GM19455 (cell line): ENCODE data around the gene CD300LG.
"Not testable (repeated sequence)": the region's sequence is repeated elsewhere in the genome, so short reads cannot be mapped to it uniquely, and the experiment has no call there.

Experiments used
- ATAC-seq: cut with Tn5 transposase; IDR thresholded peaks from one replicate; pipeline ENCODE4 v1.9.1; 2021; ENCODE audit not compliant: unreplicated experiment

CD300LG gene

DNA sequence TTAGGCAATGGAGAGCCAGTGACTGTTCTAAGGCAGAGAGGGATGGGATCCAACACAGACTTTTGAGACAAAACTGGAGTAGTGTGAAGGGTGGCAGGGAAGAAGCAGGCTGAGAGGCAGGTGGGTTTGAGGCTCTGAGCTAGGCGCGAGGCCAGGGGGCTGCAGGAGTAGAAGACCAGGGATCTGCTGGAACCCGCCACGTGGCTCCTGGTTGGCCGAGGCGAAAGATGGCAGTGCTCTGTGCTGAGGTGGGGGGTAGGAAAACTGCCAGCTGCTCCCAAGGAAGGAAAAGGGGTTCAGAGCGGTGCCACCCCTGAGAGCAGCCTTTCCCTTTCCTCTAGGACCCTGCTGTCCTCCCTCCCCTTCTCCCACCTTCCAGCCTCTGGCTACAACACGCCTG lies 5.6 kb downstream of the CD300LG start:
- ATAC-seq, result no peak

DNA sequence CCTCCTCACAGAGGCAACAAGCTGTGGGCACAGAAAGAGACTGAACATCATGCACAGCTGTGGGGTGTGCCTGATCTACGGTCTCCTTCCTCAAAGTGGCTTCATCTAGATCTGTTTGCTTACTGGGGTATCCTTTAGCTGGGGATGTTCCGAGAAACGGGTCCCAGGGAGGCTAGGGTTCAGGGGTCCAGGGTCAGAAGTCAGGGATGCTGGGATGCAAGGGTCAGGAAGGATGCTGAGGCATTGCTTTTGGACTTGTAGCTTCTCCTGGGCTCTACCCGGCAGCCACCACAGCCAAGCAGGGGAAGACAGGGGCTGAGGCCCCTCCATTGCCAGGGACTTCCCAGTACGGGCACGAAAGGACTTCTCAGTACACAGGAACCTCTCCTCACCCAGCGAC lies 6.6 kb downstream of the CD300LG start:
- no peak for ATAC-seq

DNA sequence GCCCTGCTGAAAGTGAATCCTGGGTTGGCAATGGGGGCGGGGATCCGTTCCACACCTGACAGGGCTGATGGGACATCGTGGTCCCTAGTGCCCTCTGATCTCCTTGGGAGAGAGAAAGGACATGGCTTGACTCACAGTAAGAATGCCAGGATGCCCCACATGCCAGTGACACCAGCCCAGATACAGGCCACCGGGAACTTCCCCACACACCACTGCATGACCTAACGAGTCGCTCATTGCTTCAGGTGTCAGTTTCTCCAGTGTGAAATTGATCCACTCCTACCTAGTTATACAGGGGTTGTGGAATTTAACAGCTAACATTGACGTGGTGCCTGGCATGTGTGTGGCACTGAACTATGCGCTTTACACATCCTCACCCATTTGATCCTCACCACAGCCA lies 7.5 kb downstream of the CD300LG start:
- no peak for ATAC-seq

DNA sequence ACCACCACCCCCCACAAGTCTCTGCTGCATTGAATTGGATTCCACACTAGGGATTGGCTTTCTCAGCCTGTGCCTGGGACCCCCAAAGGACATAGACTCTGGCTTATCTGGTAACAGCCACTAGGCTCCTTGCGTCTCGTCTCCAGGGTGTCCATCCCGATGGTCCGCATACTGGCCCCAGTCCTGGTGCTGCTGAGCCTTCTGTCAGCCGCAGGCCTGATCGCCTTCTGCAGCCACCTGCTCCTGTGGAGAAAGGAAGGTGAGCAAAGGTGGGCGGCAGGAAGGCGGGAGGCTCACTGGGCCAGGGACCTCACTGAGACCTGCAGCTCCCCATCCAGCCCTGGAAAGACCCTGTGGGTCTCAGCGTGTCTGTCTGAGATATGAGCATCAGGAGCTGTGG lies 8.1 kb downstream of the CD300LG start:
- ATAC-seq, result no peak

DNA sequence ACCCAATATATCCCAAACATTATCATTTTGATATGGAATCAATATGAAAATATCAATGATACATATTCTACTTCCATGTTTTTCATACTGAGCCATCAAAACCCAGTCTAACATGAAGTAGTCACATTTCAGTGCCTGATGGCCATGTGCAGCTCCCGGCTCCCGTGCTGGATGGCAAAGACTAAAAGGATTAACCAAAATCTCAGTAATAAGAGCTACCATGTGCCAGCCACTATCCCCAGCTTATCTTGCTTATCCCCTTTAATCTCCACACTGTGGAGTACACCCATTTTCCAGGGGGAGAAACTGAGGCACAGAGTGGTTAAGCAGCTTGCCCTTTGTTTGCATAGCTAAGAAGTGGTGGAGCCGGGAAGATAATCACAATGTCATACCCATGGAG lies 9.2 kb downstream of the CD300LG start:
- no peak for ATAC-seq

DNA sequence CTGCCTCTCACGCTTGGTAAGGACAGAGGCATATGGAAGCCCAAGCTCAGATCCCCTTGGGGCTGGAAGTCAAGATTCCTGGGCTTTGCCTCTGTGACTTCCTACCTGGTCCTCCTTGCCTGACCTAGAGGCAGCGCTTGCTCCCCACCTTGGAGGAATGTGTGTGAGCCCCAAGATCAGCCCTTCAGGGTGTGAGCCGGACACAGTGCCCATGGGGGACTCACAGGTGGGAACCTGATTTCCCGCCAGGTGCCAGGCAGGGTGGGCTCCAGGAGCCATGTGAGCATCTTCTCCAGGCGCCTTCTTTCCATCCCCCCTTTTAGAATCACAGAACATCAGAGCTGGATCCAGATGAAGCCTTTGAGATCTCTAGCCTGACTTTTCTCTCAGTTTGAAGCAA lies 10.2 kb downstream of the CD300LG start:
- ATAC-seq, result no peak

DNA sequence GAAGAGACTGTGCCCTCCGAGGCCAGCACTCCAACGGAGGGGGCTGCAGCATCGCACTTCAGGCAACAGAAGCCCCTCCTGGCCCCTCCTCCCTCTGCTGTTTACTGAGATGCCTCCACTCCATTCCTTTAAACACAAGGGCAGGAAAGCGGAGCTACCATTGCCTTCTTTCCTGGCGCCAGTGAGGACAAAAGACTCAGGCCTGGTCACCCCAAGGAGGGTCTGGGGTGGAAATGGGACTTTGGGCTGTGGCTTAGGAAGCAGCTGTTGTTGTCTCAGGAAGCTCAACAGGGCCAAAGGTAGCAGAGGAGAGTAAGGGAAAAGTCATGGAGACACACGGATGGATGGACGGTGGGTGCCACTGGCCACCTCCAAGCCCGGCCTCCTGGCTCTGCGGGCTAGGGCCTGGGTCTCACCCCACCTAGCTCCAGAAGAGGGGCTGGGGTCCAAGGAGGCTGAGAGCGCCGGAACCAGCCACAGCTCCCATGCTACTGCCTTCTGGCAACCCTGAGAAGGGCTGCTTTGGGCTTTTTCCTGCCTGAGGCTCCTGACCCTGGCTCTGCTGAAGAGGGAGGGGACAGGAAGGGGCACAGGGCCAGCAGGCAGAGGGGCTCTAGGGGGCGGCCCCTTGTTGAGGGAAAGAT lies 11.1 kb downstream of the CD300LG start:
- ATAC-seq, result no peak

DNA sequence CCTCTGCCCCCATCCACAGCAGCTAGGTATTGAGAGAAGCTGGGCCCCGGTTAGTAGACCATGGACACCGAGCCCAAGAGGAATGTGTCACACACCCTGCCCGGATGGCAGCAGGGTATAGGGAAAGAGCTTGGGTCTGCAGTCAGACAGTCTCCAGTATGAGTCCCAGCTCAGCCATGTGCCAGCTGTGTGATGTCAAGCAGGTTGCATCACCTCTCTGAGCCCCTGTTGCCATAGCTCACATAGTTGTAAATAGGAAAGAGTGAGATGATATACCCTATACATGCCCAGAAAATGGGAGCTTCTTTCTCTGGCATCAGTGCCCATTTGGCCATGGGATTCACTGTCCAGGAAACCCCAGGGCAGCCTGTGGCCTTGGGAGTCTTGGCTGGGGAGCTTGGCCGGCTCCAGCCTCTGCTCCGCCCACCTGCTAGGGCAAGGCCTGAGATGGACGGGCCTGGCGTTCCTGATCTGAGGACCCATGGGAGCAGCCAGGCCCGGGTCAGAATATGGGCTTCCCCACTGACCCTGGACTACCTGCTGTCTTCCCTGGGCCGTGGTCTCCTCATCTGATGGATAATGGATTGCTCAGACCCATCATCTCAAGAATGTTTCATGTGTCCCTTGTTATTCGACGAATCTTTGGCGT lies 13.2 kb downstream of the CD300LG start:
- ATAC-seq, result no peak

DNA sequence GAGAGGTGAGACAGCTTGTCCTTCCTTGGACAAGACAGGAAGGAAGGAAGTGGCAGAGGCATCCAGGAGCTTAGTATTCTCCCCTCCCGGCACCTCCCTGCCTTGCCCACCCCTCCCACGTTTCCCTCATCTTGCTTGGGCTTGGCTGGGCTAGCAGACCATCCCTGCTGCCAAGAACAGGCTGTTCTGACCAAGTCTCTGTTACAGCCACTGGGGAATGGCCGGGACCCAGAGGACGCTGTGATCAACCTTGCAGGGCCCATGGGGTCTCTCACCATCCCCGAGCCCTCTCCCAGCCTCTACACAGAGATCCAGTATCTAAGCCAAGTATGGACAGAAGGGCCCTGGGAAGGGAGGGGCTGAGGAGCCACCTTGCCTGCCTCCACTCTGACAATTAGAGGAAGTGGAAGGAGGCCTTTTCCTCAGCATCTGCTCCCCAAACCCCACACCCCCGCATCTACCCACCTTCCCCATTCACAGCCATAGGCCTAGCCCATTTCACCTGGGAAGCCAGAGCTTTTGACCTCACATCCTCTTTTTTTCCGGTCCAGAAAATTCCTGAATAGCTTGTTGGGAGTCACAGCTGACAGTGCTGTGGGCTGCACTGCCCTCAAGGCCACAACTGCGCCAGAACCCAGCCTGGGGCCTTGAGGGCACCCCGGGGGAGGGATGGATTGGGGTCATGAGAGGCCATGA lies 14.1 kb downstream of the CD300LG start:
- ATAC-seq, result no peak

DNA sequence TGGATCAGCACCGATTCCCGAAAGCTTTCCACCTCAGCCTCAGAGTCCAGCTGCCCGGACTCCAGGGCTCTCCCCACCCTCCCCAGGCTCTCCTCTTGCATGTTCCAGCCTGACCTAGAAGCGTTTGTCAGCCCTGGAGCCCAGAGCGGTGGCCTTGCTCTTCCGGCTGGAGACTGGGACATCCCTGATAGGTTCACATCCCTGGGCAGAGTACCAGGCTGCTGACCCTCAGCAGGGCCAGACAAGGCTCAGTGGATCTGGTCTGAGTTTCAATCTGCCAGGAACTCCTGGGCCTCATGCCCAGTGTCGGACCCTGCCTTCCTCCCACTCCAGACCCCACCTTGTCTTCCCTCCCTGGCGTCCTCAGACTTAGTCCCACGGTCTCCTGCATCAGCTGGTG lies 15.0 kb downstream of the CD300LG start:
- no peak for ATAC-seq

DNA sequence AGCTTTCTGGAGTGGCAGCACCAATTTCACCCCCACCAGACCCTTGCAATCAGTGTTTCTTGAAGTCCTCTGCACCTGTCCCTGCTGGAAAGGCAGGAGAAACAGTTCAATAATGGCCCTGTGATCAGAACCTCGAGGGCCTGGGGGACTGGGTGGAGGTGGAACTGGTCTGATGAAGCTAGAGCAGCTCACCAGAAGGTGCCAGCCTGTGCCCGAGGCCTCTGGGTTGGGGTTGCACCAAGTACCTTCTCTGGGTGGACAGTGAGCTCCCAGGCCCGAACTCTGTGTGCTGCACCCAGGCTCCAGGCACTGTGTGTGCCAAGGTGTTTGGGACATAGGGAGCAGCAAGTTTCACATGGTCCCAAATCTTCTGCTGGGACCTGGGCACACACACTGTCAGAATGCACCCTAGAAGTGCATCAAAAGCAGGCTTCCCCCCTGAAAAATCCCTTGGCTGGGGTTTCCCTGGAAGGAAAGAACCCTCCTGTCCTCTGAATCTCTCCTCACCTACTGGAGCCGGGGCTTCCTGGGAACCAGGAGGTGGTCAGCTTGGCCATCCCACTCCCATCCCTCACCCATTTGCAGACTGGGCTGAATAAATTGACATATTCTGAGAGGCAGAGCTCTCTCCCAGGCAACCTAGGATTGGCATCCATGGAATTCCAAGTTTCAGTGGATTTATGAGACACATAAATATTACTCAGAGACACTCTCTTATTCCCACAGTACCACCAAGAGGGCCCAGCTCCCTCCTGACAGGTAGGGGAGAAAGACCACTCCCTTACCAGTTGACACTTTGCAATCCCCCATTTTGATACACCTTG lies 17.4 kb downstream of the CD300LG start:
- no peak for ATAC-seq

DNA sequence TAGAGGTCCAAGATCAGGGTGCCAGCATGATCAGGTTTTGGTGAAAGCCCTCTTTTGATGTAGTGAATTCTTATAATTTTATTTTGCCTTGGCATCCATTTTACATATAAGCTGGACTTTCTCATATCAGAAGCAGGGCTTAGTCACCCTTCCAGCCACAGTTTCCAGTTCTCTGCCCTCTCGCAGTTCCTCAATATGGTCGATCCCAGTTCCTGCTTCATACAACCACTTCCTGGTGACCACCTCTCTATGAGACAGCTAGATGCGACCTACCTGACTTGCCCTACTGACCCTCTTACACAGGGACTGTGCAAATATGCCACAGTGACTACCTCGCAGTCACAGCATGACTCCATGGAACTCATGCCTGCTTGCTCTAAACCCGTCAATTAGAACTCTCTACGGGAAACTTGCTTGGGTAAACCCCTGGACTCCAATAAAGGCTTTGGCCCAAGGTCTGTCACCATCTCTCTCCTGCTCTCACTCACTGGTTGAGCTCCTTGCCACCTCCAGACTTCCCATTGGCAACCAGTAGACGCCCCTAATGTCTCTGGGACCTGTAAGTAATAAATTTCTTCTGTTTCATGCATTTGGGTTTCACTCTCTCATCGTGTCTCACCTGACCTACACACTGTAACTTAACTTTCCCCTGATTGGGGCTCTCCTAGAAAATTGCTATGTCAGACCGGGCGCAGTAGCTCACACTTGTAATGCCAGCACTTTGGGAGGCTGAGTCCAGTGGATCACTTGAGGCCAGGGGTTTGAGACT lies 21.4 kb downstream of the CD300LG start:
- no peak for ATAC-seq

DNA sequence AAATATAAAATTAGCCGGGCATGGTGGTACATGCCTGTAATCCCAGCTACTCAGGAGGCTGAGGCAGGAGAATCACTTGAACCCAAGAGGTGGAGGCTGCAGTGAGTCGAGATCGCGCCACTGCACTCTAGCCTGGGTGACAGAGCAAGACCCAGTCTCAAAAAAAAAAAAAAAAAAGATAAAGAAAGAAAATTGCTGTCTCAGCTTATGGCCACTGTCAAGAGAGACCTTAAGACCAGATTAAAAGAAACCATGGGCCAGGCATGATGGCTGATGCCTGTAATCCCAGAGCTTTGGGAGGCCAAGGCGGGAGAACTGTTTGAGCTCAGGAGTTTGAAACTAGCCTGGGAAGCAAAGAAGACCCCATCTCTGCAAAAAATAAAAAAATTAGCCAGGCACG lies 22.1 kb downstream of the CD300LG start:
- ATAC-seq, result not testable (repeated sequence)

DNA sequence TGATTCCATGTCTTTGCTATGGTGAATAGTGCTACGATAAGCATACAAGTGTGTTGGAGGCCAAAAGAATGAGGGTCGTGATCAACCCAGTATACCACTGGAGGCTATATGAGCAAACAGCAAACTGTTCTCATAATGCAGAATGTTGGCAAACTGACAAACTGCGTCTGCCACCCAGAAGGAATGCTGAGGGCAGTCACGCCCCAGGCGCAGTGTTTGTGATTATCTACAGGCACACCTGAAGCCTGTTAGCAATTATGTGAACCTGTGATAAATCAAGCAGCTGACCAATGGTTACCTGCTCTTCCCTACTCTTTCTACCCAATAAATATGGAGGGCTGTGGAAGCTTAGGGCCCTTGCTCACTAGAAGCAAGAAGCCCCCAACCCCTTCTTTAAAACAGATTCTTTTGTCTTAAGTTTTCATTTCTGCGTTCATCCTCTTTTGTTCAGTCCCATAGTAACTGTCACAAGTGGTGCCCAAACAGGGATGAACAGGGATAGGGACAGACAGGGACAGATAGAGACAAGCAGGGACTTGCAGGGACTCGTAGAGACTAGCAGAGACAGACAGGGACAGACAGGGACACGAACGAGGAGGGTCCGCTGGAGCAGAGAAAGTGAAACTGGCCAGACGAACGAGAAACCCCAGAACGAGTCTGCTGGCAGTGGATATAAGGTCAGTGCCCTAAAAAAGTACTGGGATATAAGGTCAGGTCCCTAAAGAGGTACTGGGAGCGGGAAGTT lies 25.1 kb downstream of the CD300LG start:
- no peak for ATAC-seq

DNA sequence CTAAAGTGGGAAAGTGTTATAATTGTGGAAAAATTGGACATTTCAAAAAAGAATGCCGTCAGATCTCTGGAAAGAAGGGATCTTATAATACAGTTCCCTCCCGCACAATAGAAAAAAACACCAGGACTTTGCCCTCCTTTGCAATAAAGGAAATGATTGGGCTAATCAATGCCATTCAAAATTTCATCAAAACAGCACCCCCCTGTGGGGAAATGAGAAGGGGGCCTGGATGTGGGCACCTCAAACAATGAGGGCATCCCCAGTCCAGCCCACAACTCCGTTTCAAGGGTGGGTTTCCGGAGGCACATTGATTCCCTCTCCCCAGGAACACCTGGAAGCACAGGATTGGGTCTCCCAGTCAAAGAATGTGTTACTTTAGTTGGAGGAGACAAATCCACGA lies 26.1 kb downstream of the CD300LG start:
- ATAC-seq, result no peak

DNA sequence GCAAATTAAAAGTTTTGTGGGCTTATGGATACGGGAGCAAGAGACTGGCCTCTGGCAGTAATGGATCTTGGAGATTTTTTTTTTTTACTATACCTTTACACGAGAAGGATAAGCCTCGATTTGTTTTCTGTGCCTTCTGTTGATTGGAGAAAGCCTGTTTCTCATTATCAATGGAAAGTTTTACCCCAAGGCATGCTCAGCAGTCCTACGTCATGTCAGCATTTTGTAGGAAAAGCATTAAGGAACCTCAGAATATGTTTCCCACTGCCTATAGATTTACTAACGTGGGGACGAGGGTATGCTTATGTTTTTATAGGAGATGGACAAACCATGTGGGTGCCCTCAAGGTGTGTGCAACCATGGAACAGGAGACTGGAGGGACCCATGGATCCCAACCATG lies 26.8 kb downstream of the CD300LG start:
- ATAC-seq, result no peak

DNA sequence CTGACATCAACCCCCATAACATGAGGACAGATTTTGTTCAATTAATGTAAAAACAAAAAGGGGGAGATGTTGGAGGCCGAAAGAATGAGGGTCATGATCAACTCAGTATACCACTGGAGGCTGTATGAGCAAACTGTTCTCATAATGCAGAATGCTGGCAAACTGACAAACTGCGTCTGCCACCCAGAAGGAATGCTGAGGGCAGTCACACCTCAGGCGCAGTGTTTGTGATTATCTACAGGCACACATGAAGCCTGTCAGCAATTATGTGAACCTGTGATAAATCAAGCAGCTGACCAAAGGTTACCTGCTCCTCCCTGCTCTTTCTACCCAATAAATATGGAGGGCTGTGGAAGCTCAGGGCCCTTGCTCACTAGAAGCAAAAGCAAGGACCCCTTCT lies 27.3 kb downstream of the CD300LG start:
- ATAC-seq, result no peak

DNA sequence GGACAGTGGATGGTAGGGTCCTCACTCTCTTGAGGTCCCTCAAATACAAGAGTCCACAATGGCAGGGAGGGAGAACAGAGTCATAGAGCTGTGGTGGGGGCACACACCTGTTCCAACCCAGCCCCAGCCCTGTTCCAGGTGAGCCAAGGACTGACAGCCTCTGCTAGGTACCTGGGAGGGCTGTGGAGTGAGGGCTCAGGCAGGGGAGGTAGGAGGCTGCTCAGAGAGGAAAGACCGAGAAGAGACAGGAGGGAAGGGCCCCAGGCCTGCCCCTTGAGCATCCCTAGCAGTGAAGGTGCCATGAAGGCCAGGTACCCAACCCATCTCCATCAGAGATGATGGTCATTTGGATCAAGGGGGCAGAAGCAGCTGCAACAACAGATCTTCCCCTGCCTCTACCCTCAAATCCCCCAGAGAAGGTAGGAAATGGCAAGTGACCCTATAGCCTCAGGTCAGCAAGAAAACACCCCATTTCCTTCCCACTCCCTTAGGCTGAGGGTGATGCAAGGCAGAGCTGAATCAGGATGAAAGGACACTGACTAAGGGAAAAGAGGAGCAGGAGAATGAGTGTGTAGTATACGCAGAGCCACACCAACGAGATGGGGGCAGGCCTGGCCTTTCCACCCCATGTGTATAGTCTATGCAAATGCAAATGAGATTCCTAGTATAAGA lies 28.6 kb downstream of the CD300LG start:
- no peak for ATAC-seq

DNA sequence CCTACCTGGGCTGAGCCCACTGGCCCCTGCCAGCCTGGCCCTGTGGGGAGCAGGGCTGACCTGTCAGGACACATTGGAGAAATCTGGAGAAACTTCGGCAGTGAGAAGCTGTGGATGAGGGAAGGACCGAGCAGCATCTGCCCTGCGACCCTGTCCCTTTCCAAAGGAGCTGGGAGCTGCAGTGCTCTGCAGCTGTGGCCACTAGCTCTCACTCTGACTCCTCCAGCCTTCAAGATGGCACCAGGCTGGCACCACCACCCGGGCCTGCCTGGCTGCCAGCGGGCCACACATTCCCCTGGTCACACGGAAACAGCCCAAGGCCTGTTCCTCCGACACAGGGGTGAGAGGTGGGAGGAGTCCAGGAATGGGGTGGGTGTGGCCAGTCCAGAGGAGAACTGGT lies 30.1 kb downstream of the CD300LG start:
- ATAC-seq, result no peak
